Stimulated activated naive CD8-positive, alpha-beta T cell treated with anti-CD3 and anti-CD28 coated beads, Interleukin-15, amount 100 ng/mL, for 72 hours (primary cell): ENCODE measurements around the gene HRC.
"Not testable (repeated sequence)": the region's sequence is repeated elsewhere in the genome, so short reads cannot be mapped to it uniquely, and the experiment has no call there.

Source experiments
- ATAC-seq: fragments of 150-1000 bp; cut with Tn5 transposase; 2 replicates; pipeline ENCODE4 v1.10.0; 2021; ENCODE audit warnings: mild to moderate bottlenecking, moderate library complexity
- DNase-seq, 2 donors: peaks; one replicate each; pipeline ENCODE4 v3.0.0; 2021 to 2022
- H3K27ac Mint-ChIP-seq, 2 donors: one replicate each; pipeline ENCODE4 v1.8.0; 2022; ENCODE audit warnings: mild to moderate bottlenecking in 2 of 2, mixed read lengths in 2 of 2, moderate library complexity in 2 of 2
- H3K27me3 Mint-ChIP-seq: one replicate; pipeline ENCODE4 v1.8.0; 2022; ENCODE audit warnings: mixed read lengths
- H3K4me1 Mint-ChIP-seq: one replicate; pipeline ENCODE4 v1.8.0; 2022; ENCODE audit warnings: mild to moderate bottlenecking, mixed read lengths
- H3K4me3 Mint-ChIP-seq, 2 donors: one replicate each; pipeline ENCODE4 v1.8.0; 2022; ENCODE audit warnings: mild to moderate bottlenecking in 2 of 2, mixed read lengths in 2 of 2, moderate library complexity in 1 of 2
- H3K9me3 Mint-ChIP-seq, 2 donors: one replicate each; pipeline ENCODE4 v1.8.0; 2022; ENCODE audit warnings: mixed read lengths in 2 of 2

HRC gene

DNA sequence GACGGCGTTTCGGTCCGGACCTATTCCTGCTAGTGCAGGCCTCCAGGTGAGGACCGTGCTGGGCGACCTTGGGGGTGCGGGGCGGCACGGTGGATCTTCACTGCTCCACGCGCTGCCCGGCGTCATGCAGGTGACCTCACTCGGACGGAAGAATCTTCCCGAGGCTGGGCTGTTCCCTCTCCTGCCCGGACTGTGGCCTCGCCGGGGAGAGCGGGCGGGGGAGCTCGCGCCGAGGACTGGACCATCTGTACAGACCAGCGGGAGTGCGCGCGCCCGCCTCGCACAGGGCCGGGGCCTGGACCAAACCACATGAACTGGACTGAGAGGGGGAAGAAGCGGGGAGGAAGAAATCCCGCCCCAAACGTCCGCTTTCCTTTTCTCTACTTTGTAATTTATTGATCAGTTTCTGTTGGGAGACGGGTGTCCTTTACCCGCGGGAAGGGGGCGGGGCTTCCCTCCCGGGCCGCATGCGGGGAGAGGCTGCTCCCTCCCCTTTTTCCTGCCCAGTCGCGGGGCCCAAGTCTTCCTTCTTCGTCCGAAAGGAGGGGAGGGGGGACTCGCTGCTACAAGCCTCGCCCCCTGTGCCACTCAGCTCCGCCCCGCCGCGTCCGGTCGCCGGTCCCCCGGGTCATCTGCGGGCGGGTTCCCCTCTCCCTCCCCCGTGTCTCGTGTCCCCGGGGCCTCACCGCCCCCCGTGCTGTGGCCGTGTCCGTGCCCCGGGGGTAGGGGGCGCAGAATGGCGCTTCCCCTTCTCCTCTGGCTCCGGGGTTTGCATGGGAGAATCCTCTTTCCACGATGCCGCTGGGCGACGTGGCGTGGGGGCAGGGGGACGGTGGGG is 4.9 kb downstream of the HRC start:
- Mint-ChIP-seq H3K9me3 (peaks cover 0 to 13% of the 10 kb centered on the region in 2 donors), H3K4me1 (peaks cover 49% of the 10 kb centered on the region), H3K27me3 (peaks cover 100% of the 10 kb centered on the region), H3K4me3 (peak overlapping the region; percentile 84 to 92), H3K27ac (peak overlapping the region in 1 of 2 donors; percentile 46)
- ATAC-seq (peak; percentile 41), DNase-seq (peak; percentile 52 to 55)

DNA sequence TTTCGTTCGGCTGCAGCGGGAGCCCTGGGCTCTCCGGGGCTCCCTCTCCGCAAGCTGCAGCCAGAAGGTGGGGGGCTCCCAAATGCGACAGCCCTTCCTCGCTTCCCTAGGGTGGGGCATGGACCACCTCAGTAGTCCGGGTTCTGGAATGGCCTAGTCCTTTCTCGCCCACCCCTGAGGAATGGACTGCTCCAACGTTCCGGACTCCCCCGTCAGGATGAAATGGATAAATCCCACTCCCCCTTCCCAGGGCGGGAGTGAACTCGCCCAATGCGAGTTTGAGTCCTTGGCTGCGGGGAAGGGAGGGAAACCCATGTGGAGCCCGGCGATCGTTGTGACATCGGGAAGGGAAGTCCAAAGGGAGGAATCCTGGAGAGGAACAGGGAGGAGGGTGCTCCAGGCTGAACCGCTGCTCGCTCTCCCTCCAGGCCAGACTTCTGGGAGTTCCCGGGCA is 5.5 kb downstream of the HRC start:
- DNase-seq (no peak), ATAC-seq (no peak)
- Mint-ChIP-seq H3K4me3 (peak overlapping the region; percentile 84 to 92), H3K4me1 (peaks cover 50% of the 10 kb centered on the region), H3K9me3 (peaks cover 0 to 10% of the 10 kb centered on the region in 2 donors), H3K27ac (no peak overlapping the region), H3K27me3 (peaks cover 96% of the 10 kb centered on the region)

GRCh38 chr19:49148784-49149651 is 6.2 kb downstream of the HRC start:
- DNase-seq (peak; percentile 86 to 87), ATAC-seq (peak; percentile 51)
- Mint-ChIP-seq H3K27me3 (peaks cover 89% of the 10 kb centered on the region), H3K4me3 (peak overlapping the region; percentile 84 to 92), H3K9me3 (peaks cover 0 to 4% of the 10 kb centered on the region in 2 donors), H3K27ac (peak overlapping the region in 1 of 2 donors; percentile 59), H3K4me1 (peaks cover 50% of the 10 kb centered on the region)

- ATAC-seq: no peak
- peaks cover 53% of the 10 kb centered on the region for H3K4me1 Mint-ChIP-seq
- H3K27ac Mint-ChIP-seq: no peak overlapping the region
- DNase-seq: no peak
- H3K9me3 Mint-ChIP-seq: no peaks in the 10 kb centered on the region
- H3K27me3 Mint-ChIP-seq: peaks cover 83% of the 10 kb centered on the region
- H3K4me3 Mint-ChIP-seq: peak overlapping the region; percentile 55 to 69
These were observed 7.0 kb downstream of the HRC start for GRCh38 chr19:49148044-49148682.

GRCh38 chr19:49146408-49146770 is 8.8 kb downstream of the HRC start:
- Mint-ChIP-seq H3K4me3 (peak overlapping the region; percentile 47 to 77), H3K4me1 (peaks cover 60% of the 10 kb centered on the region), H3K27me3 (peaks cover 79% of the 10 kb centered on the region)
- not testable (repeated sequence) for H3K9me3 Mint-ChIP-seq, H3K27ac Mint-ChIP-seq, ATAC-seq, DNase-seq

GRCh38 chr19:49145573-49146407 is 9.4 kb downstream of the HRC start:
- Mint-ChIP-seq H3K4me3 (peak overlapping the region; percentile 47 to 77), H3K27me3 (peaks cover 73% of the 10 kb centered on the region), H3K4me1 (peaks cover 54% of the 10 kb centered on the region), H3K9me3 (no peaks in the 10 kb centered on the region), H3K27ac (no peak overlapping the region)
- ATAC-seq (peak; percentile 70), DNase-seq (peak; percentile 81)

GRCh38 chr19:49142866-49143335 is 12.3 kb downstream of the HRC start:
- peak overlapping the region; percentile 89 for H3K4me3 Mint-ChIP-seq
- no peaks in the 10 kb centered on the region for H3K9me3 Mint-ChIP-seq
- ATAC-seq (peak; percentile 94), DNase-seq (peak; percentile 72 to 83)
- peaks cover 29% of the 10 kb centered on the region for H3K4me1 Mint-ChIP-seq
- H3K27me3 Mint-ChIP-seq: peaks cover 44% of the 10 kb centered on the region
- H3K27ac Mint-ChIP-seq: peak overlapping the region in 1 of 2 donors; percentile 70

DNA sequence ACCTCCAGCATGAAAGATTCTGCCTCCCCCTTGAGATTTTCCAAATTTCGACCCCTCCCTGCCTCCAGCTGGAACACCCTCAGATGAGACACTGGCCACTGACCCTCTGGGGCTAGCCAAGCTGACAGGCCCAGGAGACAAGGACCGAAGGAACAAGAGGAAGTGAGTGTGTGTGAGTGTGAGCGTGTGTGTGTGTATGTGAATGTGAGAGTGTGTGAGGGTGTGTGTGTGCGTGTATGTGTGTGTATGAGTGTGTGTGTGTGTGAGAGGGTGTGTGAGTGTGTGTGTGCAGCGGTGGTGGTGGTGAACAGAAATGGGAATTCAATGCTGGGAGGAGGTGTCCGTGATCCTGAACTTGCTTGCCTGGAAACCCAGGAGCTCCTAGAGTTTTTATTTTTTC is 13.8 kb downstream of the HRC start:
- Mint-ChIP-seq H3K27me3 (peaks cover 28% of the 10 kb centered on the region), H3K4me1 (peaks cover 27% of the 10 kb centered on the region), H3K9me3 (no peaks in the 10 kb centered on the region), H3K4me3 (no peak overlapping the region), H3K27ac (no peak overlapping the region)
- ATAC-seq (no peak), DNase-seq (no peak)

- Mint-ChIP-seq H3K9me3 (no peaks in the 10 kb centered on the region), H3K4me1 (peaks cover 26% of the 10 kb centered on the region), H3K27me3 (peaks cover 24% of the 10 kb centered on the region), H3K27ac (no peak overlapping the region), H3K4me3 (no peak overlapping the region)
- DNase-seq (no peak), ATAC-seq (no peak)
These were observed 14.2 kb downstream of the HRC start for GRCh38 chr19:49140951-49141350.

GRCh38 chr19:49136771-49137171 is 18.4 kb downstream of the HRC start:
- no peak for DNase-seq
- Mint-ChIP-seq H3K9me3 (no peaks in the 10 kb centered on the region), H3K27ac (no peak overlapping the region), H3K4me3 (no peak overlapping the region), H3K27me3 (peaks cover 17% of the 10 kb centered on the region), H3K4me1 (peaks cover 34% of the 10 kb centered on the region)
- ATAC-seq: no peak

- Mint-ChIP-seq H3K27me3 (peaks cover 17% of the 10 kb centered on the region), H3K27ac (no peak overlapping the region), H3K4me1 (peaks cover 34% of the 10 kb centered on the region), H3K9me3 (no peaks in the 10 kb centered on the region), H3K4me3 (no peak overlapping the region)
- DNase-seq: no peak
- no peak for ATAC-seq
These were observed 19.5 kb downstream of the HRC start for GRCh38 chr19:49135686-49136085.

GRCh38 chr19:49133621-49134454 is 21.4 kb downstream of the HRC start:
- peaks cover 17% of the 10 kb centered on the region for H3K27me3 Mint-ChIP-seq
- no peaks in the 10 kb centered on the region for H3K9me3 Mint-ChIP-seq
- peak overlapping the region in 1 of 2 donors; percentile 70 for H3K27ac Mint-ChIP-seq
- H3K4me3 Mint-ChIP-seq: peak overlapping the region; percentile 51 to 83
- peak; percentile 70 for ATAC-seq
- peak; percentile 53 to 55 for DNase-seq
- H3K4me1 Mint-ChIP-seq: peaks cover 43% of the 10 kb centered on the region

DNA sequence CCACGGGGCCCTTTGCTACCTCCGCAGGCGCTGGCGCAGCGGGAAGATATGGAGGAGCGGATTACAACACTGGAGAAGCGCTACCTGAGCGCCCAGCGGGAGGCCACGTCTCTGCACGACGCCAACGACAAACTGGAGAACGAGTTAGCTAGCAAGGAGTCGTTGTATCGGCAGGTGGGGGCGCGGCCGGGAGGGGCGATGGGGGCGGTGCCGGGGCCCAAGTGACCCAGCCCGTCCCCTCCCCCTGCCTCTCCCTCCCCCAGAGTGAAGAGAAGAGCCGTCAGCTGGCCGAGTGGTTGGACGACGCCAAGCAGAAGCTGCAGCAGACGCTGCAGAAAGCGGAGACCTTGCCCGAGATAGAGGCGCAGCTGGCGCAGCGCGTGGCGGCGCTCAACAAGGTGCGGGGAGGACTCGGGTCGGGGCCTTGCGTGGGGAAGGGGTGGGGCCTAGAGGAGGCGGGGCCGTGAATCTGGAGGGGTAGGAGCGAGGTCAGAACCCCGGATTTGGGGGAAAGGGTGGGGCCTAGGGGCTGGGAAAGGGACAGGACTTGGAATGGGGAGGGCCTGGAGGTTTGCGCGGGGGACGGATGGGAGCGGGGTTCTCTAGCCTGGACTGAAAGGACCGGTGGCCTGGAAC is 22.1 kb downstream of the HRC start:
- Mint-ChIP-seq H3K9me3 (no peaks in the 10 kb centered on the region), H3K4me1 (peaks cover 50% of the 10 kb centered on the region), H3K27ac (no peak overlapping the region), H3K4me3 (peak overlapping the region; percentile 51 to 83), H3K27me3 (peaks cover 17% of the 10 kb centered on the region)
- no peak for DNase-seq
- peak; percentile 27 for ATAC-seq
